ENCODE data around the gene PRKCA.
"Not testable (repeated sequence)": the region's sequence is repeated elsewhere in the genome, so short reads cannot be mapped to it uniquely, and the experiment has no call there.

Gene PRKCA

GRCh38 chr17:66337866-66338485 lies 35.6 kb downstream of the PRKCA start:
- TF ChIP-seq CTCF (conservative IDR thresholded peaks at IDR 0.05; ENCODE audit: low read length) = no peak
- DNase-seq (ENCODE audit: low read depth) = no peak
- no peak overlapping the region for H3K4me3 ChIP-seq (ENCODE audit: low read length)

- DNase-seq (ENCODE audit: low read depth) = no peak
- H3K4me3 ChIP-seq (ENCODE audit: low read length) = no peak overlapping the region
- TF ChIP-seq CTCF (conservative IDR thresholded peaks at IDR 0.05; ENCODE audit: low read length) = no peak
Observed at GRCh38 chr17:66338937-66339336, 36.5 kb downstream of the PRKCA start.

DNA sequence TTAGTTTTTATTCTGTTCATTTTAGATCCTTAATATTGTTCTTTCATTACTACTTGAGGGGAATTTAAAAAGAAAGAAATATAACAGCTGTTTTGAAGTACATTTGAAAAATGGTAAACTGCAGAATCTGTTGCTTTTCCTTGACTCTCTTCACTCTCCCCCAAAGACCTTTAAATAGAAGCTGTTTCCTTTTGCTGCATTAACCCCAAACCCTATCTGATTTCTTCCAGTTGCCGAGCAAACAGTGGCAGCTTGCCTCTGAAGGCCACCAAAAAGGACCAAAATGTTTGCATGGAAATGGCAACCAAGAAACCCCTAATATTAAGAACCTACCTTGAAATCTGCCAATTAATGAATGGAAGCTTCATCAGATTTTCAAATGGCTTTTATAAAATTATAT lies 37.1 kb downstream of the PRKCA start:
- no peak for TF ChIP-seq CTCF (conservative IDR thresholded peaks at IDR 0.05; ENCODE audit: low read length)
- DNase-seq (ENCODE audit: low read depth) = no peak
- no peak overlapping the region for H3K4me3 ChIP-seq (ENCODE audit: low read length)

DNA sequence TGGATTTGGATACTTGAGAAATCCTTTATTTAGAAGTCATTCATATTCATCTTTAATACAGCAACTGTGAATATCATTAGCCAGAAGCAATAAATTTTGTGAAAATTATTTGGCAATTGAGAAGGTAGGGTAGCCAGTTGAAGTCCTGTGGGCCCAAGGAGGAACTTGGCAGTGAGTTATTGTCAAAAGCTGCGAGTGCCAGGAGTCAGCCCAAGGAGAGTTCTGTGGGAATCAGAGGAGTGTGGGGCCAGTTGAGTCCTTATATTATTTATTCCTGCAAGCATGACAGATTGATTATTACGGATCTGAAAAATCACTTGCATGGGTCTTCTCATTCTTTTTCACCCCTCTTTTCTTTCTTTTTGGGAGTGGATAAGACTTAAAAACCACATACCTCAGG lies 38.3 kb downstream of the PRKCA start:
- DNase-seq (ENCODE audit: low read depth) = no peak
- TF ChIP-seq CTCF (conservative IDR thresholded peaks at IDR 0.05; ENCODE audit: low read length) = no peak
- no peak overlapping the region for H3K4me3 ChIP-seq (ENCODE audit: low read length)

GRCh38 chr17:66341462-66341861 lies 39.0 kb downstream of the PRKCA start:
- H3K4me3 ChIP-seq (ENCODE audit: low read length) = no peak overlapping the region
- DNase-seq (ENCODE audit: low read depth) = no peak

DNA sequence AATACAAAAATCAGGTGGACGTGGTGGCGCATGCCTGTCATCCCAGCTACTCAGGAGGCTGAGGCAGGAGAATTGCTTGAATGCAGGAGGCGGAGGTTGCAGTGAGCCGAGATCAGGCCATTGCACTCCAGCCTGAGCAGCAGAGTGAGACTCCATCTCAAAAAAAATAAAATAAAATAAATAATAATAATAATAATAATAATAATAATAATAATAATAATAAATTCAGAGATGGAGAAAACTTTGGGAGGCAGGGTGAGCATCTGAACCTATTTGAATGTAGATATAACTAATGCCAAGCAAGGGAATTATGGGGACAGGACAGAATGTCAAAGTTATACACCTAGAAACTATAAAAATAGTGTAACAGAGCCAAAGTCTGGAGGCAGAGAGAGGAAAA lies 39.9 kb downstream of the PRKCA start:
- DNase-seq (ENCODE audit: low read depth); H3K4me3 ChIP-seq (ENCODE audit: low read length): not testable (repeated sequence)

More at GRCh38 chr17:66341462-66341861, 39.0 kb downstream of the PRKCA start:
- TF ChIP-seq CTCF (conservative IDR thresholded peaks at IDR 0.05; ENCODE audit: low read length) = no peak

DNA sequence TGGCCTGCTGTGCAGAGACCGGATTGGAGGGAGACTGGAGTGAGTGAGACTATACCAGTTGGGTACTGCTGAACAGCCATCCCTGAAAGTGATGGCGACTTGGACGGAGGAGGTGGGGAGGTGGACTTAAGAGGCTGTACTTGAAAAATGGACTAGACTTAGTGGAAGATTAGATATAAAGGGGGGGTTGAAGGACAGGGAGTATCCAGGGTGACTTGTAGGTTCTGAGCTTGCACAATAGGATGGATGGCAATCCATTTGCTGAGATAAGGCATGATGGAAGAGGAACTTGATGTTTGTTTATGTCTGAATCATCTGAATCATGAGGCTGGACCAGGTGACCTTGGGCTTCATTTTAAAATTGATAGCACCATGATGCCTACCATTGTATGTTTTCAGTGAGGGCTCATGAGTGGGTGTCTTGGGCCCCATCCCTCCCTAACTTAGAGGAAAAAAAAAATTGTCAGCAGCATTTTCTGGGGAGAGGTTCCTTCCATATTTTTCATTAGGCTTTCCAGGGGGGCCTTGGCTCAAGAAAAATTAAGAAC lies 41.2 kb downstream of the PRKCA start:
- no peak overlapping the region for H3K4me3 ChIP-seq (ENCODE audit: low read length)
- no peak for DNase-seq (ENCODE audit: low read depth)
- TF ChIP-seq CTCF (conservative IDR thresholded peaks at IDR 0.05; ENCODE audit: low read length) = no peak
